Measurements from ENCODE around the gene SLC24A4. TPM values are rescaled to one million over a fixed set of nuclear protein-coding genes. Genes with fewer than 3 reads are reported as not detected.

SLC24A4 gene
- total RNA-seq, 1 donor from 2014 or later, result 1.5 TPM

GRCh38 chr14:92351750-92352149 is 28.8 kb downstream of the SLC24A4 start:
- TF ChIP-seq CTCF (IDR thresholded peaks at IDR 0.05), result no peak
- no peak for TF ChIP-seq POLR2A (IDR thresholded peaks at IDR 0.05)
- TF ChIP-seq POLR2AphosphoS5 (IDR thresholded peaks at IDR 0.05; ENCODE audit: insufficient read depth in 1 of 2, low read depth in 1 of 2), result no peak
- no peak for DNase-seq (ENCODE audit: extremely low spot score in 2 of 2)
- H3K9me3 ChIP-seq, result no peaks in the 10 kb centered on the region
- intact Hi-C loops (cut with DNase I), result no loop called here
- H3K4me3 ChIP-seq, result no peak overlapping the region
- no peak overlapping the region for H3K27ac ChIP-seq
- H3K36me3 ChIP-seq, result no peaks in the 10 kb centered on the region
- H3K4me1 ChIP-seq, result no peaks in the 10 kb centered on the region
- no peaks in the 10 kb centered on the region for H3K27me3 ChIP-seq

- intact Hi-C loops (cut with DNase I), result no loop called here
- DNase-seq (ENCODE audit: extremely low spot score in 2 of 2), result no peak
Measured at GRCh38 chr14:92352158-92352985, 29.4 kb downstream of the SLC24A4 start.

GRCh38 chr14:92353447-92353846 is 30.5 kb downstream of the SLC24A4 start:
- intact Hi-C loops (cut with DNase I), result no loop called here
- TF ChIP-seq POLR2A (IDR thresholded peaks at IDR 0.05) (no peak), CTCF (IDR thresholded peaks at IDR 0.05) (no peak), POLR2AphosphoS5 (IDR thresholded peaks at IDR 0.05; ENCODE audit: insufficient read depth in 1 of 2, low read depth in 1 of 2) (no peak)
- no peaks in the 10 kb centered on the region for H3K36me3 ChIP-seq
- no peaks in the 10 kb centered on the region for H3K9me3 ChIP-seq
- H3K4me1 ChIP-seq, result no peaks in the 10 kb centered on the region
- H3K27me3 ChIP-seq, result no peaks in the 10 kb centered on the region
- no peak overlapping the region for H3K27ac ChIP-seq
- no peak for DNase-seq (ENCODE audit: extremely low spot score in 2 of 2)
- no peak overlapping the region for H3K4me3 ChIP-seq

More at GRCh38 chr14:92352158-92352985, 29.4 kb downstream of the SLC24A4 start:
- H3K27ac ChIP-seq, result no peak overlapping the region
- no peaks in the 10 kb centered on the region for H3K27me3 ChIP-seq
- no peaks in the 10 kb centered on the region for H3K36me3 ChIP-seq
- no peak overlapping the region for H3K4me3 ChIP-seq
- H3K4me1 ChIP-seq, result no peaks in the 10 kb centered on the region
- no peaks in the 10 kb centered on the region for H3K9me3 ChIP-seq
- TF ChIP-seq POLR2A (IDR thresholded peaks at IDR 0.05) (no peak), POLR2AphosphoS5 (IDR thresholded peaks at IDR 0.05; ENCODE audit: insufficient read depth in 1 of 2, low read depth in 1 of 2) (no peak), CTCF (IDR thresholded peaks at IDR 0.05) (no peak)

DNA sequence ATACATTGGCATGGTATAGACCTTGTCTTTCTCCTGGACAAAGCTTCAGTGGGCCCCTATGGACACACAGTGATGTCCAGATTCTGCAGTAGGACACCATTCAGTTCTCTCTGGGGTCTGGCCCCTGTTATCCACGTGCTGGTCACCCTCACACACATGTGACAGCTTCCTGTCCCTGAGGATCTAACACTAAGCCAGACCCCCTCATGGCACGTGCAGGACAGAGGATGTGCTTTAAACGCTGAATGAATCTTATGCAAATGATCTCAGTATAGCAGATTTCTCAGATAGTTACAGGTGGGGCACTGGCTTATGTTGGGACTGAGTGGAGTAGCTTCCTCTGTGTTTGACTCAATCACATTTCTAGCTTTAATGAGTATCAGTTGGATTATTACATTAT is 33.7 kb downstream of the SLC24A4 start:
- DNase-seq (ENCODE audit: extremely low spot score in 2 of 2), result no peak
- H3K4me3 ChIP-seq, result no peak overlapping the region
- H3K27ac ChIP-seq, result no peak overlapping the region
- intact Hi-C loops (cut with DNase I), result no loop called here
- no peaks in the 10 kb centered on the region for H3K36me3 ChIP-seq
- no peaks in the 10 kb centered on the region for H3K27me3 ChIP-seq
- H3K4me1 ChIP-seq, result no peaks in the 10 kb centered on the region
- no peaks in the 10 kb centered on the region for H3K9me3 ChIP-seq
- TF ChIP-seq POLR2A (IDR thresholded peaks at IDR 0.05) (no peak), POLR2AphosphoS5 (IDR thresholded peaks at IDR 0.05; ENCODE audit: insufficient read depth in 1 of 2, low read depth in 1 of 2) (no peak), CTCF (IDR thresholded peaks at IDR 0.05) (no peak)

Measured in vagina (tissue), 2 donors.